Mesendoderm (in vitro differentiated cells): ENCODE data around the gene KDELR3.

Source experiments
- DNase-seq: peaks from one replicate; pipeline ENCODE4 v3.0.0; 2013
- H2AK5ac ChIP-seq: 2 replicates; pipeline ENCODE4 v1.6.1; 2013; ENCODE audit warnings: low read length, inconsistent platforms
- H2BK120ac ChIP-seq: 2 replicates; pipeline ENCODE4 v1.6.1; 2013; ENCODE audit warnings: low read depth, mild to moderate bottlenecking, low read length, moderate library complexity, mixed read lengths
- H2BK15ac ChIP-seq: replicated peaks from 2 replicates; pipeline ENCODE4 v1.6.1; 2013; ENCODE audit warnings: low read depth, mild to moderate bottlenecking, moderate library complexity
- H2BK5ac ChIP-seq: 2 replicates; pipeline ENCODE4 v1.6.1; 2013; ENCODE audit warnings: low read length, inconsistent platforms
- H3K18ac ChIP-seq: 2 replicates; pipeline ENCODE4 v1.6.1; 2013; ENCODE audit warnings: mild to moderate bottlenecking, low read length, mixed read lengths
- H3K23ac ChIP-seq: one replicate; pipeline ENCODE4 v1.6.1; 2013; ENCODE audit warnings: low read length
- H3K27ac ChIP-seq: 2 replicates; pipeline ENCODE4 v1.5.1; 2013; ENCODE audit warnings: low read depth, mild to moderate bottlenecking, inconsistent platforms, low read length, moderate library complexity
- H3K27me3 ChIP-seq: 2 replicates; pipeline ENCODE4 v1.6.1; 2013; ENCODE audit warnings: low read length, control low read depth, mild to moderate bottlenecking, inconsistent platforms; ENCODE audit not compliant: insufficient read depth, poor library complexity
- H3K36me3 ChIP-seq: 2 replicates; pipeline ENCODE4 v1.6.1; 2013; ENCODE audit warnings: low read length, inconsistent platforms; ENCODE audit not compliant: control insufficient read depth, insufficient read depth
- H3K4ac ChIP-seq: one replicate; pipeline ENCODE4 v1.6.1; 2013; ENCODE audit warnings: low read depth, mild to moderate bottlenecking, low read length, moderate library complexity
- H3K4me1 ChIP-seq: 2 replicates; pipeline ENCODE4 v1.6.1; 2013; ENCODE audit warnings: low read depth, low read length, inconsistent platforms; ENCODE audit not compliant: control insufficient read depth
- H3K4me2 ChIP-seq: 2 replicates; pipeline ENCODE4 v1.6.1; 2013; ENCODE audit warnings: low read length
- H3K4me3 ChIP-seq: 2 replicates; pipeline ENCODE4 v1.5.1; 2013; ENCODE audit warnings: mild to moderate bottlenecking, low read length
- H3K56ac ChIP-seq: one replicate; pipeline ENCODE4 v1.6.1; 2013; ENCODE audit warnings: low read length
- H3K79me1 ChIP-seq: 2 replicates; pipeline ENCODE4 v1.6.1; 2013; ENCODE audit warnings: low read length, inconsistent platforms
- H3K79me2 ChIP-seq: 2 replicates; pipeline ENCODE4 v1.6.1; 2013; ENCODE audit warnings: mild to moderate bottlenecking, low read length; ENCODE audit not compliant: control insufficient read depth, insufficient read depth
- H3K9ac ChIP-seq: 2 replicates; pipeline ENCODE4 v1.6.1; 2013; ENCODE audit warnings: low read length, inconsistent platforms
- H4K5ac ChIP-seq: one replicate; pipeline ENCODE4 v1.6.1; 2013; ENCODE audit warnings: low read length
- H4K8ac ChIP-seq: one replicate; pipeline ENCODE4 v1.6.1; 2013; ENCODE audit warnings: low read depth, mild to moderate bottlenecking, control low read depth, low read length, moderate library complexity
- WGBS: extraction: QIAGEN DNeasy Blood & Tissue Kit; methylation state at CpG from one replicate; pipeline ENCODE4 v1.1.7; 2013; ENCODE audit warnings: low lambda C conversion rate, missing lambda C conversion rate; ENCODE audit not compliant: insufficient coverage; ENCODE audit errors: extremely low coverage; 5-methylcytosine and 5-hydroxymethylcytosine counted together

Gene KDELR3

DNA sequence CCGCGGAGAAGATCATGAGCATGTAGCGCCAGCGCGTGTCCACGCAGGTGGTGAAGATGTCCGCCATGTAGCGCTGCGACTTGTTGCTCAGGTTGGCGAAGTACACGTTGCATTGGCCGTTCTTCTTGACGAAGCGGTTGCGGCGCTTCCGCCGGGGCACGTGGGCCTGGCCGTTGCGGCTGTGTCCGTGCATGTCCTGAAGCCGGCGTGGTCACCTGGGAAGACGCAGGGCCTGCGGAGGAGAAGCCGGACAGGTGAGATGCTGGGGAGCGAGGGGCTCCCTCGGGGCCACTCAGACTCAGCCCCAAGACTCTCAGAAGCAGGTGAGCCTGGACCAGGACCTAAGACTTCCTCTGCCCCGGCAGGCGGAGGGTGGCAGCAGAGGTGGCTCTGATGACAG, 40.0 kb upstream of the KDELR3 start:
- no peaks in the 10 kb centered on the region for H3K36me3 ChIP-seq
- H3K23ac ChIP-seq = no peak overlapping the region
- no peak overlapping the region for H2BK15ac ChIP-seq
- H3K4ac ChIP-seq = no peak overlapping the region
- no peak overlapping the region for H3K18ac ChIP-seq
- H3K4me1 ChIP-seq = no peaks in the 10 kb centered on the region
- no peak overlapping the region for H2BK120ac ChIP-seq
- no peak overlapping the region for H3K56ac ChIP-seq
- H3K9ac ChIP-seq = no peak overlapping the region
- no peak overlapping the region for H3K4me3 ChIP-seq
- no peaks in the 10 kb centered on the region for H3K79me2 ChIP-seq
- no peaks in the 10 kb centered on the region for H3K27me3 ChIP-seq
- no peak overlapping the region for H2AK5ac ChIP-seq
- no peak overlapping the region for H3K27ac ChIP-seq
- no peaks in the 10 kb centered on the region for H3K79me1 ChIP-seq
- H4K5ac ChIP-seq = no peak overlapping the region
- no CpG with 5 or more reads among the region's 31 CpGs for WGBS
- no peak overlapping the region for H3K4me2 ChIP-seq
- no peak overlapping the region for H4K8ac ChIP-seq
- no peak overlapping the region for H2BK5ac ChIP-seq
- no peak for DNase-seq

DNA sequence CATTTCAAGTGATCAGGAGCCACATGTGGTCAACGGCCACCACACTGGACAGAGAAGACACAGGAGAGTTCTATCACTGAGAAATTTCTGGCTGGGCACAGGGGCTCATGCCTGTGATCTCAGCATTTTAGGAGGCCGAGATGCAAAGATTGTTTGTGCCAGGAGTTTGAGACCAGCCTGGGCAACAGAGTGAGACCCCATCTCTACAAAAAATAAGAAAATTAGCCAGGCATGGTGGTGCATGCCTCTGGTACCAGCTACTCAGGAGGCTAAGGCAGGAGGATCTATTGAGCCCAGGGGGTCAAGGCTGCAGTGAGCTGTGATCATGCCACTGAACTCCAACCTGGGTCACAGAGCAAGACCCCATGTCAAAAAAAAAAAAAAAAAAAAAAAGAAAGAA, 39.2 kb upstream of the KDELR3 start:
- H3K27ac ChIP-seq = no peak overlapping the region
- no CpG with 5 or more reads among the region's 2 CpGs for WGBS
- no peaks in the 10 kb centered on the region for H3K79me2 ChIP-seq
- no peak overlapping the region for H2BK15ac ChIP-seq
- no peaks in the 10 kb centered on the region for H3K36me3 ChIP-seq
- H2AK5ac ChIP-seq = no peak overlapping the region
- H2BK120ac ChIP-seq = no peak overlapping the region
- no peak overlapping the region for H4K5ac ChIP-seq
- H3K56ac ChIP-seq = no peak overlapping the region
- H3K4me1 ChIP-seq = no peaks in the 10 kb centered on the region
- no peaks in the 10 kb centered on the region for H3K27me3 ChIP-seq
- no peak overlapping the region for H3K4me2 ChIP-seq
- no peaks in the 10 kb centered on the region for H3K79me1 ChIP-seq
- H4K8ac ChIP-seq = no peak overlapping the region
- no peak for DNase-seq
- H3K23ac ChIP-seq = no peak overlapping the region
- no peak overlapping the region for H3K9ac ChIP-seq
- H2BK5ac ChIP-seq = no peak overlapping the region
- no peak overlapping the region for H3K4me3 ChIP-seq
- no peak overlapping the region for H3K18ac ChIP-seq
- H3K4ac ChIP-seq = no peak overlapping the region

DNA sequence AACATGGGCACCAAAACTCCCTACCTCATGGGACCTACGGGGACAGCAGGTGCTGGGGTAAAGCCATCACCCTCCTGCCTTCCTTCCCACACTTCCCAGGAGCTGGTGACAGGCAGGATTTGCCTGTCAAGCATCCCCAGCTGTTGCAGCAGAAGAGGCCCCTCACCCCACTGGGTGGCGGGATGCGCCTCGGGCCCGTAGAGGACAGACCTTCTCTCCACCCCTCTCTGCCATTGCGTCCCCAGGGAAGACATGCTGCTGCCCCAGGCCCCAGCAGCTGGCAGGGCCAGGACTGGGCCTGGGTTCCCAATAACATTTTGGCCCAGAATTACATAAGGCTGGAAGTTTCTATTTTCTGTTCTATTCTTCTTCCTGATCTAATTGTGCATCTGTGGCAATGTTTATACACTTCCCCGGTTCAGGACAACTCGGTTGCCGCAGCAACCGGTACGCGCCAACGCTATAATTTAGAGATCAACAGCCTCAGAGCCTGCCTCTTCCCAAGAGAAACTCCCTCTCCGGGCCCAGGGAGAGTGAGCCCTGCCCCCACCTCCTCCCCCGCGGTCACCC, 38.3 kb upstream of the KDELR3 start:
- no peak overlapping the region for H4K5ac ChIP-seq
- H3K79me1 ChIP-seq = no peaks in the 10 kb centered on the region
- H3K27ac ChIP-seq = no peak overlapping the region
- H3K4me1 ChIP-seq = no peaks in the 10 kb centered on the region
- no peak overlapping the region for H2BK15ac ChIP-seq
- H3K27me3 ChIP-seq = no peaks in the 10 kb centered on the region
- no peaks in the 10 kb centered on the region for H3K79me2 ChIP-seq
- no peak overlapping the region for H3K4ac ChIP-seq
- no peak overlapping the region for H2AK5ac ChIP-seq
- H2BK5ac ChIP-seq = no peak overlapping the region
- H2BK120ac ChIP-seq = no peak overlapping the region
- H3K23ac ChIP-seq = no peak overlapping the region
- no peak overlapping the region for H3K18ac ChIP-seq
- H4K8ac ChIP-seq = no peak overlapping the region
- H3K56ac ChIP-seq = no peak overlapping the region
- no peak overlapping the region for H3K4me2 ChIP-seq
- DNase-seq = no peak
- no peak overlapping the region for H3K4me3 ChIP-seq
- no peak overlapping the region for H3K9ac ChIP-seq
- WGBS = no CpG with 5 or more reads among the region's 16 CpGs
- H3K36me3 ChIP-seq = no peaks in the 10 kb centered on the region

DNA sequence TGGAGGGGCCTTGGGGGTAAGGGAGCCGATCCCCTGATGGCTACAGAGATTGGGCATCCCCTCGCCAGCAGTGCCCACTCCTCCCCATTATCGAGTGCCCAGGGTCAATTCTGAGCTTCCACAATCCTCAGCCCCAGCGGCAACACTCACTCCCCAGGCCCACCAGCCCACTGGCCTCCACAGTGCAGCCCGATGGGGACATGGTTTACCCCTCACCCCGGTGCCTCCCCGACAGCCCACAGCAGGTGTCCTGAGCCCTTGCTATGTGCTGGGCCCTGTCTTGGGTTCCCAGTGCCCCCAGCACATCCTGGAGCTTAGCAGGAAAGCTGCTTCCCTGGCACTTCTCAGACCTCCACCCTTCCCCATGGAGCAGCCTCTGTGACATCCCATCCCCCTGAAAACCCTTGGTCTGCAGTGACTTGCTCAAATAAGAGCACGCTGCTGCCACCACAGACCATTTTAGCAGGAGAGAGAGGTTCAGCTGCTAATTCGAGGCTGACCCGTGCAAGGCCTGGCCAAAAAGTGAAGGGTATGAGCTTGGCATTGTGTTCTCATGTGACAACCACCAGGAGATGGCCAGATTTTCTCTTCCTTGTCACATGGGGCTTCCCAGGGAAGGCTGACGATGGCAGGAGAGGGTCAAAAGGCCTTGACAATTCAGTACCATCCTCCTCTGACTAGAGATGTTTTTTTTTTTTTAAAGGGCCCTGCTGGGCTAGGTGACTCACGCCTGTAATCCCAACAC, 36.5 kb upstream of the KDELR3 start:
- no peaks in the 10 kb centered on the region for H3K36me3 ChIP-seq
- no peak overlapping the region for H3K9ac ChIP-seq
- H3K27me3 ChIP-seq = no peaks in the 10 kb centered on the region
- no peak overlapping the region for H4K8ac ChIP-seq
- no peak overlapping the region for H3K18ac ChIP-seq
- DNase-seq = peak; percentile 51
- no peak overlapping the region for H2BK15ac ChIP-seq
- no peak overlapping the region for H3K4ac ChIP-seq
- H2AK5ac ChIP-seq = no peak overlapping the region
- H3K79me1 ChIP-seq = no peaks in the 10 kb centered on the region
- no peak overlapping the region for H2BK120ac ChIP-seq
- no peak overlapping the region for H2BK5ac ChIP-seq
- no peak overlapping the region for H3K56ac ChIP-seq
- no peaks in the 10 kb centered on the region for H3K4me1 ChIP-seq
- no CpG with 5 or more reads among the region's 12 CpGs for WGBS
- H3K27ac ChIP-seq = no peak overlapping the region
- no peaks in the 10 kb centered on the region for H3K79me2 ChIP-seq
- no peak overlapping the region for H3K4me3 ChIP-seq
- no peak overlapping the region for H4K5ac ChIP-seq
- no peak overlapping the region for H3K4me2 ChIP-seq
- H3K23ac ChIP-seq = no peak overlapping the region

DNA sequence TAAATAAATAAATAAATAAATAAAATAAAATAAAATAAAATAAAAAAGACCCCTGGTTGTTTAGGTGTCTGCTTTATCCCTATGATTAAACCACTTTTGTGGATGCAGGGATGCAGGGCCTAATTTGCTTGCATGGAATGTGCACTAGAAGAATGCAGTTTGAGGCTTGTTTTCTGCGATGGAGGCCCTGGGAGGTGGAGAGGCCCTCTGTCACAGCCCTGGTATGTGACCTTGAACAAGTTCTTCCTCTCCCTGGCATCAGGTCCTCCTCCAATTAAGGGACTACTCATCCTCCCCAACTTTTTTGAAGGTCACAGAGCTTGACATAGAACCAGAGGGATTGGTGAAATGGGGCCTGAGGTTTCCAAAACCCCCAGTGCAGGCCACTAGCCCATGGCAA, 35.6 kb upstream of the KDELR3 start:
- no peak overlapping the region for H3K4me3 ChIP-seq
- no peak overlapping the region for H3K56ac ChIP-seq
- H4K5ac ChIP-seq = no peak overlapping the region
- no peak overlapping the region for H2BK120ac ChIP-seq
- no CpG with 5 or more reads among the region's 1 CpG for WGBS
- no peak overlapping the region for H2BK15ac ChIP-seq
- H3K79me1 ChIP-seq = no peaks in the 10 kb centered on the region
- H3K23ac ChIP-seq = no peak overlapping the region
- no peaks in the 10 kb centered on the region for H3K79me2 ChIP-seq
- H3K27me3 ChIP-seq = no peaks in the 10 kb centered on the region
- no peaks in the 10 kb centered on the region for H3K4me1 ChIP-seq
- no peak overlapping the region for H3K18ac ChIP-seq
- no peaks in the 10 kb centered on the region for H3K36me3 ChIP-seq
- H4K8ac ChIP-seq = no peak overlapping the region
- H3K4me2 ChIP-seq = no peak overlapping the region
- H2AK5ac ChIP-seq = no peak overlapping the region
- no peak overlapping the region for H3K9ac ChIP-seq
- H2BK5ac ChIP-seq = no peak overlapping the region
- no peak overlapping the region for H3K4ac ChIP-seq
- H3K27ac ChIP-seq = no peak overlapping the region
- DNase-seq = no peak

DNA sequence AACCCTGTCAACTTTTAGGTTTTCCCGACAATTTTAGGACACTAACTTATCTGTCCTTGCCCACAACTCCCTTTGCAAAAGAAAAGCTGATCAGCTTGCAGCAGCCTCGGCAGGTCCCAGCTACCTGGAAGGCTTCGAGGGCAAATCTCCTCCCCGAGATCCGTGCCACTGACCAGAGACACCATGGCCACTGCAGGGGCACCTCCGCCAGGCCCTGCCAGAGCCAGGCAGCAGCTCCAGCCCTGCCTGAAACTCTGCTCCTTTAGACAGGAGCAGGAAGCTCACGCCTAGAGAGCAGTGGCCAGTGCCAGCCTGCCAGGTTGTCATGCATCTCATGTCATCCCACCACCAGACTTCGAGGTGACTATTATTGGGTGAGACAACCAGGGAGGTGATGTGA, 34.0 kb upstream of the KDELR3 start:
- DNase-seq = no peak
- H4K5ac ChIP-seq = no peak overlapping the region
- WGBS = no CpG with 5 or more reads among the region's 8 CpGs
- H2BK5ac ChIP-seq = no peak overlapping the region
- no peak overlapping the region for H2BK15ac ChIP-seq
- no peaks in the 10 kb centered on the region for H3K79me2 ChIP-seq
- no peak overlapping the region for H3K18ac ChIP-seq
- H3K4me1 ChIP-seq = no peaks in the 10 kb centered on the region
- no peaks in the 10 kb centered on the region for H3K36me3 ChIP-seq
- H3K4ac ChIP-seq = no peak overlapping the region
- no peaks in the 10 kb centered on the region for H3K79me1 ChIP-seq
- no peak overlapping the region for H3K23ac ChIP-seq
- H3K56ac ChIP-seq = no peak overlapping the region
- no peak overlapping the region for H4K8ac ChIP-seq
- no peak overlapping the region for H3K27ac ChIP-seq
- H3K4me3 ChIP-seq = no peak overlapping the region
- H2BK120ac ChIP-seq = no peak overlapping the region
- H3K9ac ChIP-seq = no peak overlapping the region
- H3K4me2 ChIP-seq = no peak overlapping the region
- no peaks in the 10 kb centered on the region for H3K27me3 ChIP-seq
- no peak overlapping the region for H2AK5ac ChIP-seq
